ENCODE data around the gene ZC3HAV1.

DNA sequence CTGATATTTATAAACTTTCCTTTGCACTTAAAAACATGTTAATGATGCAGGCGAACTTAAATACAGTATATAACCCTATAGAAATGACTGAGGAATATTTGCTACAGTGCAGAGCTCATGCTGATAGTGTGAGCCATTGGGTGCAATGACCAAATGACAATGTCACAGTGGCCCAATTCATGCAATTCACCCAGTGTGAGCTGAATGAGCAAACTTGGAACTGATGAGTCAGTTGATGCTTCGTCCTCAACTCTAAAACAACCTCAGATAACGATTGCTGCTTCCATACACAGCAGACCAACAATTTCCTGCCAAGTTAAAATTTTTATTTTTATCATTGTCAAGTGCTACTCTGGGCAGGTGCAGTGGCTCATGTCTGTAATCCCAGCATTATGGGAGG is 61.5 kb downstream of the ZC3HAV1 start:
- TF ChIP-seq, protein P1, sequence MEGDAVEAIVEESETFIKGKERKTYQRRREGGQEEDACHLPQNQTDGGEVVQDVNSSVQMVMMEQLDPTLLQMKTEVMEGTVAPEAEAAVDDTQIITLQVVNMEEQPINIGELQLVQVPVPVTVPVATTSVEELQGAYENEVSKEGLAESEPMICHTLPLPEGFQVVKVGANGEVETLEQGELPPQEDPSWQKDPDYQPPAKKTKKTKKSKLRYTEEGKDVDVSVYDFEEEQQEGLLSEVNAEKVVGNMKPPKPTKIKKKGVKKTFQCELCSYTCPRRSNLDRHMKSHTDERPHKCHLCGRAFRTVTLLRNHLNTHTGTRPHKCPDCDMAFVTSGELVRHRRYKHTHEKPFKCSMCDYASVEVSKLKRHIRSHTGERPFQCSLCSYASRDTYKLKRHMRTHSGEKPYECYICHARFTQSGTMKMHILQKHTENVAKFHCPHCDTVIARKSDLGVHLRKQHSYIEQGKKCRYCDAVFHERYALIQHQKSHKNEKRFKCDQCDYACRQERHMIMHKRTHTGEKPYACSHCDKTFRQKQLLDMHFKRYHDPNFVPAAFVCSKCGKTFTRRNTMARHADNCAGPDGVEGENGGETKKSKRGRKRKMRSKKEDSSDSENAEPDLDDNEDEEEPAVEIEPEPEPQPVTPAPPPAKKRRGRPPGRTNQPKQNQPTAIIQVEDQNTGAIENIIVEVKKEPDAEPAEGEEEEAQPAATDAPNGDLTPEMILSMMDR (IDR thresholded peaks at IDR 0.05) = no peak
- TF ChIP-seq, protein P2, sequence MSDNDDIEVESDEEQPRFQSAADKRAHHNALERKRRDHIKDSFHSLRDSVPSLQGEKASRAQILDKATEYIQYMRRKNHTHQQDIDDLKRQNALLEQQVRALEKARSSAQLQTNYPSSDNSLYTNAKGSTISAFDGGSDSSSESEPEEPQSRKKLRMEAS (IDR thresholded peaks at IDR 0.05; ENCODE audit: low read depth) = no peak

Measured in SK-N-SH (cell line).